ENCODE measurements around the gene AQP3.
"Not testable (repeated sequence)": the region's sequence is repeated elsewhere in the genome, so short reads cannot be mapped to it uniquely, and the experiment has no call there.

AQP3 gene

GRCh38 chr9:33446946-33447798 lies at the start of gene AQP3:
Gene AQP3, minus strand, starts transcription at chr9:33447593. Its CDS starts 63 bp downstream, at chr9:33447530.
- peak; percentile 82 for DNase-seq

- not testable (repeated sequence) for DNase-seq
Measured at GRCh38 chr9:33493819-33494218, 46.4 kb upstream of the AQP3 start.

- no peak for DNase-seq
Measured at GRCh38 chr9:33489066-33489465, 41.7 kb upstream of the AQP3 start.

- DNase-seq: not testable (repeated sequence)
Measured at GRCh38 chr9:33485312-33485711, 37.9 kb upstream of the AQP3 start.

GRCh38 chr9:33480976-33481375 lies 33.6 kb upstream of the AQP3 start:
- DNase-seq: no peak

GRCh38 chr9:33480106-33480505 lies 32.7 kb upstream of the AQP3 start:
- DNase-seq: no peak

GRCh38 chr9:33476503-33476902 lies 29.1 kb upstream of the AQP3 start:
- DNase-seq: no peak

GRCh38 chr9:33475357-33475756 lies 28.0 kb upstream of the AQP3 start:
- DNase-seq: no peak

- DNase-seq: peak; percentile 98
Measured at GRCh38 chr9:33473643-33474352, 26.4 kb upstream of the AQP3 start, which contains the start of gene NOL6. Gene NOL6, minus strand, starts transcription at chr9:33473924. Its CDS starts 82 bp downstream, at chr9:33473842.

GRCh38 chr9:33472881-33473615 lies 25.7 kb upstream of the AQP3 start:
- DNase-seq: no peak

GRCh38 chr9:33472171-33472880 lies 24.9 kb upstream of the AQP3 start:
- DNase-seq: no peak

- no peak for DNase-seq
Measured at GRCh38 chr9:33471361-33471760, 24.0 kb upstream of the AQP3 start.

- no peak for DNase-seq
Measured at GRCh38 chr9:33469891-33470290, 22.5 kb upstream of the AQP3 start.

GRCh38 chr9:33468797-33469621 lies 21.6 kb upstream of the AQP3 start:
- no peak for DNase-seq

- no peak for DNase-seq
Measured at GRCh38 chr9:33468215-33468730, 20.9 kb upstream of the AQP3 start.

GRCh38 chr9:33467526-33467925 lies 20.1 kb upstream of the AQP3 start:
- DNase-seq: no peak

GRCh38 chr9:33466565-33467495 lies 19.4 kb upstream of the AQP3 start:
- DNase-seq: peak; percentile 56

GRCh38 chr9:33465596-33466564 lies 18.5 kb upstream of the AQP3 start:
- DNase-seq: no peak

GRCh38 chr9:33465096-33465495 lies 17.7 kb upstream of the AQP3 start:
- DNase-seq: no peak

All from retina (tissue), 1 donor.